K562 (cell line): ENCODE results near the gene RNF144A.

Experiments
- CTCF ChIP-seq, 3 experiments: IDR thresholded peaks in 2 of 3; conservative IDR thresholded peaks in 1 of 3; 2 replicates each; pipeline ENCODE4 v1.5.1; 2011 to 2012; ENCODE audit warnings: low read length in 3 of 3, mild to moderate bottlenecking in 3 of 3, control low read depth in 2 of 3, improper control_type of control experiment in 1 of 3, inconsistent platforms in 1 of 3, low read depth in 1 of 3, mixed read lengths in 1 of 3, moderate library complexity in 1 of 3; ENCODE audit not compliant: insufficient read depth in 2 of 3
- HOXB6 ChIP-seq: fragments of 250-450 bp; sonication (Bioruptor Pico); IDR thresholded peaks from 2 replicates; pipeline ENCODE4 v1.5.1; 2022; ENCODE audit warnings: mild to moderate bottlenecking, borderline replicate concordance
- KHSRP ChIP-seq: fragments of 450-650 bp; IDR thresholded peaks from 2 replicates; pipeline ENCODE4 v1.6.1; 2017
- POLR2A ChIP-seq: fragments of 450-650 bp; conservative IDR thresholded peaks from 2 replicates; pipeline ENCODE4 v1.6.1; 2016
- RAD21 ChIP-seq, 2 experiments: fragments of 250-450 bp in 1 of 2; fragments of 450-650 bp in 1 of 2; sonication (Bioruptor Pico) in 1 of 2; formaldehyde crosslinking in 1 of 2; IDR thresholded peaks in 1 of 2; conservative IDR thresholded peaks in 1 of 2; 2 replicates each; pipeline versions ENCODE4 v1.4.0 to v1.8.0; 2020 to 2022; ENCODE audit warnings: mild to moderate bottlenecking in 2 of 2, moderate library complexity in 1 of 2
- ZEB2 ChIP-seq: fragments of 450-650 bp; IDR thresholded peaks from 2 replicates; pipeline ENCODE4 v1.6.1; 2016
- ZNF124 ChIP-seq: sonication (generic); formaldehyde crosslinking; IDR thresholded peaks from 2 replicates; pipeline ENCODE4 v1.8.1; 2022; ENCODE audit warnings: missing genetic modification reagents
- ZNF165 ChIP-seq: fragments of 250-450 bp; sonication (Bioruptor Pico); IDR thresholded peaks from 2 replicates; pipeline ENCODE4 v1.4.0; 2020; ENCODE audit warnings: borderline replicate concordance
- ZNF175 ChIP-seq: fragments of 200-800 bp; sonication (Bioruptor generic); IDR thresholded peaks from 2 replicates; pipeline ENCODE4 v1.6.1; 2016; ENCODE audit warnings: low read depth, mild to moderate bottlenecking, missing genetic modification characterization, missing compliant biosample characterization
- TF ChIP-seq, protein P1 (sequence below): fragments of 450-650 bp; IDR thresholded peaks from 2 replicates; pipeline ENCODE4 v1.6.1; 2016
- TF ChIP-seq, protein P2 (sequence below): fragments of 250-450 bp; sonication (Bioruptor Pico); IDR thresholded peaks from 2 replicates; pipeline ENCODE4 v1.5.0; 2021; ENCODE audit warnings: mild to moderate bottlenecking, borderline replicate concordance
- TF ChIP-seq, protein P3 (sequence below): sonication (generic); formaldehyde crosslinking; IDR thresholded peaks from 2 replicates; pipeline ENCODE4 v1.8.0; 2022; ENCODE audit warnings: mild to moderate bottlenecking, low read depth, missing genetic modification reagents

DNA sequence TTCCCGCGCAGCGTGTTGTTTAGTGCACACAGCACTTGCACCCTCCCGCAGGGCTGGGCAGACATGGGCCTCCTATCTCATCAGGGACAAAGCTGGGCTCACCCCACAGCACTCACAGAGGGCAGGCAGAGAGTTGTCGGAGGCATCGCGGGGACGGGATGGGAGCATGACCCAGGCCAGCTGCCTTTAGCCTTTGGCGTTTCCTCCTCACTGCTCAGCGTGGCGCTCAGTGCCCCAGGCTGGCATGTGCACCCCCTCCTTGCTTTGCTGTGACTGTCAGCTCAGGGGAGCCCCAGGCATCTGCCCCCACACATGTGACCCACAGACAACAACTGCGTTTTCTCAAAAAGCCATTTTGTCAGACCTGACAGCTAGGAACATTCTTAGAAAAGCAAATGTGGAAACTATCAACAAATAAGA lies 101.1 kb downstream of the RNF144A start:
- TF ChIP-seq, protein P1, sequence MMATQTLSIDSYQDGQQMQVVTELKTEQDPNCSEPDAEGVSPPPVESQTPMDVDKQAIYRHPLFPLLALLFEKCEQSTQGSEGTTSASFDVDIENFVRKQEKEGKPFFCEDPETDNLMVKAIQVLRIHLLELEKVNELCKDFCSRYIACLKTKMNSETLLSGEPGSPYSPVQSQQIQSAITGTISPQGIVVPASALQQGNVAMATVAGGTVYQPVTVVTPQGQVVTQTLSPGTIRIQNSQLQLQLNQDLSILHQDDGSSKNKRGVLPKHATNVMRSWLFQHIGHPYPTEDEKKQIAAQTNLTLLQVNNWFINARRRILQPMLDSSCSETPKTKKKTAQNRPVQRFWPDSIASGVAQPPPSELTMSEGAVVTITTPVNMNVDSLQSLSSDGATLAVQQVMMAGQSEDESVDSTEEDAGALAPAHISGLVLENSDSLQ: no peak
- TF ChIP-seq POLR2A (no peak), ZNF165 (CRISPR knock-in tag) (no peak), ZNF124 (CRISPR knock-in tag) (no peak), CTCF (IDR thresholded peaks at IDR 0.05 in 2 of 3, conservative IDR thresholded peaks at IDR 0.05 in 1 of 3; ENCODE audit: insufficient read depth in 2 of 3, low read depth in 1 of 3, low read length in 3 of 3) (no peak), KHSRP (no peak), ZEB2 (no peak), RAD21 (CRISPR knock-in tag; conservative IDR thresholded peaks at IDR 0.05 in 1 of 2, IDR thresholded peaks at IDR 0.05 in 1 of 2) (no peak), ZNF175 (CRISPR knock-in tag) (no peak), HOXB6 (CRISPR knock-in tag) (no peak)
- TF ChIP-seq, protein P2, sequence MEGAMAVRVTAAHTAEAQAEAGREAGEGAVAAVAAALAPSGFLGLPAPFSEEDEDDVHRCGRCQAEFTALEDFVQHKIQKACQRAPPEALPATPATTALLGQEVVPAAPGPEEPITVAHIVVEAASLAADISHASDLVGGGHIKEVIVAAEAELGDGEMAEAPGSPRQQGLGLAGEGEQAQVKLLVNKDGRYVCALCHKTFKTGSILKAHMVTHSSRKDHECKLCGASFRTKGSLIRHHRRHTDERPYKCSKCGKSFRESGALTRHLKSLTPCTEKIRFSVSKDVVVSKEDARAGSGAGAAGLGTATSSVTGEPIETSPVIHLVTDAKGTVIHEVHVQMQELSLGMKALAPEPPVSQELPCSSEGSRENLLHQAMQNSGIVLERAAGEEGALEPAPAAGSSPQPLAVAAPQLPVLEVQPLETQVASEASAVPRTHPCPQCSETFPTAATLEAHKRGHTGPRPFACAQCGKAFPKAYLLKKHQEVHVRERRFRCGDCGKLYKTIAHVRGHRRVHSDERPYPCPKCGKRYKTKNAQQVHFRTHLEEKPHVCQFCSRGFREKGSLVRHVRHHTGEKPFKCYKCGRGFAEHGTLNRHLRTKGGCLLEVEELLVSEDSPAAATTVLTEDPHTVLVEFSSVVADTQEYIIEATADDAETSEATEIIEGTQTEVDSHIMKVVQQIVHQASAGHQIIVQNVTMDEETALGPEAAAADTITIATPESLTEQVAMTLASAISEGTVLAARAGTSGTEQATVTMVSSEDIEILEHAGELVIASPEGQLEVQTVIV (CRISPR knock-in tag): no peak
- TF ChIP-seq, protein P3, sequence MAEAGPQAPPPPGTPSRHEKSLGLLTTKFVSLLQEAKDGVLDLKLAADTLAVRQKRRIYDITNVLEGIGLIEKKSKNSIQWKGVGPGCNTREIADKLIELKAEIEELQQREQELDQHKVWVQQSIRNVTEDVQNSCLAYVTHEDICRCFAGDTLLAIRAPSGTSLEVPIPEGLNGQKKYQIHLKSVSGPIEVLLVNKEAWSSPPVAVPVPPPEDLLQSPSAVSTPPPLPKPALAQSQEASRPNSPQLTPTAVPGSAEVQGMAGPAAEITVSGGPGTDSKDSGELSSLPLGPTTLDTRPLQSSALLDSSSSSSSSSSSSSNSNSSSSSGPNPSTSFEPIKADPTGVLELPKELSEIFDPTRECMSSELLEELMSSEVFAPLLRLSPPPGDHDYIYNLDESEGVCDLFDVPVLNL: no peak
